ENCODE data around the gene DNAH12. TPM values are rescaled to one million over a fixed set of nuclear protein-coding genes. Genes with fewer than 3 reads are reported as not detected.

DNAH12 gene
- total and polyA plus RNA-seq, 2 experiments from 2014 or later, result not detected

DNA sequence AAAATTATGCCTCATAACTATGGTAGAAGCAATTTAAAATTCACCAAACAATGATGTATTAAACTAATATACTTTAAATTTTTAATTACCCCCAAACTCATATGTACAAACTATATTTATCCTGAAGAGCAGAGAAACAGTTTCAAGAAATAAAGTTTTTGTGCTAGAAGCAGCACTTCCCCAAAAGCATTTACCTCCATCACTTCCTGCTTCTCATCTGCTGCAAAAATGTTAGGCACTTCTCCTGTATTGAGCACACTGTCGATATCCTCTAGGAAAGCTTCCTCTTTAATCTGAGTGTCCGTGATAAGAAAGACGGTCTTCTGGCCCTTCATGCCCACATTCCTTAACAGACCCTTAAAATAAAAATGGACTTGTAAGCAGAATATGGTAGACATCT is 150.2 kb downstream of the DNAH12 start:
- TF ChIP-seq, protein P1, sequence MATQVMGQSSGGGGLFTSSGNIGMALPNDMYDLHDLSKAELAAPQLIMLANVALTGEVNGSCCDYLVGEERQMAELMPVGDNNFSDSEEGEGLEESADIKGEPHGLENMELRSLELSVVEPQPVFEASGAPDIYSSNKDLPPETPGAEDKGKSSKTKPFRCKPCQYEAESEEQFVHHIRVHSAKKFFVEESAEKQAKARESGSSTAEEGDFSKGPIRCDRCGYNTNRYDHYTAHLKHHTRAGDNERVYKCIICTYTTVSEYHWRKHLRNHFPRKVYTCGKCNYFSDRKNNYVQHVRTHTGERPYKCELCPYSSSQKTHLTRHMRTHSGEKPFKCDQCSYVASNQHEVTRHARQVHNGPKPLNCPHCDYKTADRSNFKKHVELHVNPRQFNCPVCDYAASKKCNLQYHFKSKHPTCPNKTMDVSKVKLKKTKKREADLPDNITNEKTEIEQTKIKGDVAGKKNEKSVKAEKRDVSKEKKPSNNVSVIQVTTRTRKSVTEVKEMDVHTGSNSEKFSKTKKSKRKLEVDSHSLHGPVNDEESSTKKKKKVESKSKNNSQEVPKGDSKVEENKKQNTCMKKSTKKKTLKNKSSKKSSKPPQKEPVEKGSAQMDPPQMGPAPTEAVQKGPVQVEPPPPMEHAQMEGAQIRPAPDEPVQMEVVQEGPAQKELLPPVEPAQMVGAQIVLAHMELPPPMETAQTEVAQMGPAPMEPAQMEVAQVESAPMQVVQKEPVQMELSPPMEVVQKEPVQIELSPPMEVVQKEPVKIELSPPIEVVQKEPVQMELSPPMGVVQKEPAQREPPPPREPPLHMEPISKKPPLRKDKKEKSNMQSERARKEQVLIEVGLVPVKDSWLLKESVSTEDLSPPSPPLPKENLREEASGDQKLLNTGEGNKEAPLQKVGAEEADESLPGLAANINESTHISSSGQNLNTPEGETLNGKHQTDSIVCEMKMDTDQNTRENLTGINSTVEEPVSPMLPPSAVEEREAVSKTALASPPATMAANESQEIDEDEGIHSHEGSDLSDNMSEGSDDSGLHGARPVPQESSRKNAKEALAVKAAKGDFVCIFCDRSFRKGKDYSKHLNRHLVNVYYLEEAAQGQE (IDR thresholded peaks at IDR 0.05; ENCODE audit: unreplicated experiment), result no peak
- TF ChIP-seq ZNF331 (CRISPR knock-in tag; IDR thresholded peaks at IDR 0.05; ENCODE audit: low read depth), result no peak
- TF ChIP-seq, protein P2, sequence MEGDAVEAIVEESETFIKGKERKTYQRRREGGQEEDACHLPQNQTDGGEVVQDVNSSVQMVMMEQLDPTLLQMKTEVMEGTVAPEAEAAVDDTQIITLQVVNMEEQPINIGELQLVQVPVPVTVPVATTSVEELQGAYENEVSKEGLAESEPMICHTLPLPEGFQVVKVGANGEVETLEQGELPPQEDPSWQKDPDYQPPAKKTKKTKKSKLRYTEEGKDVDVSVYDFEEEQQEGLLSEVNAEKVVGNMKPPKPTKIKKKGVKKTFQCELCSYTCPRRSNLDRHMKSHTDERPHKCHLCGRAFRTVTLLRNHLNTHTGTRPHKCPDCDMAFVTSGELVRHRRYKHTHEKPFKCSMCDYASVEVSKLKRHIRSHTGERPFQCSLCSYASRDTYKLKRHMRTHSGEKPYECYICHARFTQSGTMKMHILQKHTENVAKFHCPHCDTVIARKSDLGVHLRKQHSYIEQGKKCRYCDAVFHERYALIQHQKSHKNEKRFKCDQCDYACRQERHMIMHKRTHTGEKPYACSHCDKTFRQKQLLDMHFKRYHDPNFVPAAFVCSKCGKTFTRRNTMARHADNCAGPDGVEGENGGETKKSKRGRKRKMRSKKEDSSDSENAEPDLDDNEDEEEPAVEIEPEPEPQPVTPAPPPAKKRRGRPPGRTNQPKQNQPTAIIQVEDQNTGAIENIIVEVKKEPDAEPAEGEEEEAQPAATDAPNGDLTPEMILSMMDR (conservative IDR thresholded peaks at IDR 0.05; ENCODE audit: low read depth in 2 of 2), result no peak
- no peak for TF ChIP-seq POLR2AphosphoS5 (IDR thresholded peaks at IDR 0.05; ENCODE audit: low read depth)
- TF ChIP-seq STAT1 (IDR thresholded peaks at IDR 0.05; ENCODE audit: unreplicated experiment), result no peak
- no peak for TF ChIP-seq NANOG (IDR thresholded peaks at IDR 0.05; ENCODE audit: borderline replicate concordance)
- TF ChIP-seq, protein P3, sequence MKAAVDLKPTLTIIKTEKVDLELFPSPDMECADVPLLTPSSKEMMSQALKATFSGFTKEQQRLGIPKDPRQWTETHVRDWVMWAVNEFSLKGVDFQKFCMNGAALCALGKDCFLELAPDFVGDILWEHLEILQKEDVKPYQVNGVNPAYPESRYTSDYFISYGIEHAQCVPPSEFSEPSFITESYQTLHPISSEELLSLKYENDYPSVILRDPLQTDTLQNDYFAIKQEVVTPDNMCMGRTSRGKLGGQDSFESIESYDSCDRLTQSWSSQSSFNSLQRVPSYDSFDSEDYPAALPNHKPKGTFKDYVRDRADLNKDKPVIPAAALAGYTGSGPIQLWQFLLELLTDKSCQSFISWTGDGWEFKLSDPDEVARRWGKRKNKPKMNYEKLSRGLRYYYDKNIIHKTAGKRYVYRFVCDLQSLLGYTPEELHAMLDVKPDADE (IDR thresholded peaks at IDR 0.05), result no peak
- no peak for TF ChIP-seq ZNF114 (CRISPR knock-in tag; IDR thresholded peaks at IDR 0.05)
- TF ChIP-seq, protein P4, sequence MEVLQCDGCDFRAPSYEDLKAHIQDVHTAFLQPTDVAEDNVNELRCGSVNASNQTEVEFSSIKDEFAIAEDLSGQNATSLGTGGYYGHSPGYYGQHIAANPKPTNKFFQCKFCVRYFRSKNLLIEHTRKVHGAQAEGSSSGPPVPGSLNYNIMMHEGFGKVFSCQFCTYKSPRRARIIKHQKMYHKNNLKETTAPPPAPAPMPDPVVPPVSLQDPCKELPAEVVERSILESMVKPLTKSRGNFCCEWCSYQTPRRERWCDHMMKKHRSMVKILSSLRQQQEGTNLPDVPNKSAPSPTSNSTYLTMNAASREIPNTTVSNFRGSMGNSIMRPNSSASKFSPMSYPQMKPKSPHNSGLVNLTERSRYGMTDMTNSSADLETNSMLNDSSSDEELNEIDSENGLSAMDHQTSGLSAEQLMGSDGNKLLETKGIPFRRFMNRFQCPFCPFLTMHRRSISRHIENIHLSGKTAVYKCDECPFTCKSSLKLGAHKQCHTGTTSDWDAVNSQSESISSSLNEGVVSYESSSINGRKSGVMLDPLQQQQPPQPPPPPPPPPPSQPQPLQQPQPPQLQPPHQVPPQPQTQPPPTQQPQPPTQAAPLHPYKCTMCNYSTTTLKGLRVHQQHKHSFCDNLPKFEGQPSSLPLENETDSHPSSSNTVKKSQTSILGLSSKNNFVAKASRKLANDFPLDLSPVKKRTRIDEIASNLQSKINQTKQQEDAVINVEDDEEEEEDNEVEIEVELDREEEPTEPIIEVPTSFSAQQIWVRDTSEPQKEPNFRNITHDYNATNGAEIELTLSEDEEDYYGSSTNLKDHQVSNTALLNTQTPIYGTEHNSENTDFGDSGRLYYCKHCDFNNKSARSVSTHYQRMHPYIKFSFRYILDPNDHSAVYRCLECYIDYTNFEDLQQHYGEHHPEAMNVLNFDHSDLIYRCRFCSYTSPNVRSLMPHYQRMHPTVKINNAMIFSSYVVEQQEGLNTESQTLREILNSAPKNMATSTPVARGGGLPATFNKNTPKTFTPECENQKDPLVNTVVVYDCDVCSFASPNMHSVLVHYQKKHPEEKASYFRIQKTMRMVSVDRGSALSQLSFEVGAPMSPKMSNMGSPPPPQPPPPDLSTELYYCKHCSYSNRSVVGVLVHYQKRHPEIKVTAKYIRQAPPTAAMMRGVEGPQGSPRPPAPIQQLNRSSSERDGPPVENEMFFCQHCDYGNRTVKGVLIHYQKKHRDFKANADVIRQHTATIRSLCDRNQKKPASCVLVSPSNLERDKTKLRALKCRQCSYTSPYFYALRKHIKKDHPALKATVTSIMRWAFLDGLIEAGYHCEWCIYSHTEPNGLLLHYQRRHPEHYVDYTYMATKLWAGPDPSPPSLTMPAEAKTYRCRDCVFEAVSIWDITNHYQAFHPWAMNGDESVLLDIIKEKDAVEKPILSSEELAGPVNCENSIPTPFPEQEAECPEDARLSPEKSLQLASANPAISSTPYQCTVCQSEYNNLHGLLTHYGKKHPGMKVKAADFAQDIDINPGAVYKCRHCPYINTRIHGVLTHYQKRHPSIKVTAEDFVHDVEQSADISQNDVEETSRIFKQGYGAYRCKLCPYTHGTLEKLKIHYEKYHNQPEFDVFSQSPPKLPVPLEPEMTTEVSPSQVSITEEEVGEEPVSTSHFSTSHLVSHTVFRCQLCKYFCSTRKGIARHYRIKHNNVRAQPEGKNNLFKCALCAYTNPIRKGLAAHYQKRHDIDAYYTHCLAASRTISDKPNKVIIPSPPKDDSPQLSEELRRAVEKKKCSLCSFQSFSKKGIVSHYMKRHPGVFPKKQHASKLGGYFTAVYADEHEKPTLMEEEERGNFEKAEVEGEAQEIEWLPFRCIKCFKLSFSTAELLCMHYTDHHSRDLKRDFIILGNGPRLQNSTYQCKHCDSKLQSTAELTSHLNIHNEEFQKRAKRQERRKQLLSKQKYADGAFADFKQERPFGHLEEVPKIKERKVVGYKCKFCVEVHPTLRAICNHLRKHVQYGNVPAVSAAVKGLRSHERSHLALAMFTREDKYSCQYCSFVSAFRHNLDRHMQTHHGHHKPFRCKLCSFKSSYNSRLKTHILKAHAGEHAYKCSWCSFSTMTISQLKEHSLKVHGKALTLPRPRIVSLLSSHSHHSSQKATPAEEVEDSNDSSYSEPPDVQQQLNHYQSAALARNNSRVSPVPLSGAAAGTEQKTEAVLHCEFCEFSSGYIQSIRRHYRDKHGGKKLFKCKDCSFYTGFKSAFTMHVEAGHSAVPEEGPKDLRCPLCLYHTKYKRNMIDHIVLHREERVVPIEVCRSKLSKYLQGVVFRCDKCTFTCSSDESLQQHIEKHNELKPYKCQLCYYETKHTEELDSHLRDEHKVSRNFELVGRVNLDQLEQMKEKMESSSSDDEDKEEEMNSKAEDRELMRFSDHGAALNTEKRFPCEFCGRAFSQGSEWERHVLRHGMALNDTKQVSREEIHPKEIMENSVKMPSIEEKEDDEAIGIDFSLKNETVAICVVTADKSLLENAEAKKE (CRISPR knock-in tag; IDR thresholded peaks at IDR 0.05), result no peak
- TF ChIP-seq JUNB (IDR thresholded peaks at IDR 0.05; ENCODE audit: unreplicated experiment), result no peak
- no peak for TF ChIP-seq EZH2phosphoT487 (IDR thresholded peaks at IDR 0.05; ENCODE audit: unreplicated experiment)
- no peak for TF ChIP-seq EZH2 (IDR thresholded peaks at IDR 0.05; ENCODE audit: low read depth, unreplicated experiment)
- TF ChIP-seq CREB1 (CRISPR knock-in tag; IDR thresholded peaks at IDR 0.05; ENCODE audit: low read depth), result no peak
- Histone ChIP-seq H3F3A (replicated peaks; ENCODE audit: low read depth) (no peaks in the 10 kb centered on the region), H3K4me1 (ENCODE audit: insufficient read depth) (no peaks in the 10 kb centered on the region), H3K9me2 (ENCODE audit: insufficient read depth) (no peaks in the 10 kb centered on the region), H4K20me1 (replicated peaks; ENCODE audit: insufficient read depth) (no peaks in the 10 kb centered on the region), H3K4me2 (no peak overlapping the region), H3K36me3 (ENCODE audit: insufficient read depth) (no peaks in the 10 kb centered on the region), H3K27me3 (ENCODE audit: insufficient read depth) (no peaks in the 10 kb centered on the region), H2AFZ (no peak overlapping the region), H3K27ac (ENCODE audit: low read depth) (no peak overlapping the region), H3K4me3 (no peak overlapping the region), H3K79me2 (replicated peaks; ENCODE audit: insufficient read depth) (no peaks in the 10 kb centered on the region)
- no peaks in the 10 kb centered on the region for H3K9me3 Mint-ChIP-seq
- DNase-seq (ENCODE audit: low spot score) (no peak), ATAC-seq (no peak)
- peaks cover 5% of the 10 kb centered on the region; the same call in 2 of the 3 replicates for H3K4me1 Mint-ChIP-seq
- H3K4me3 Mint-ChIP-seq, result no peak overlapping the region
- no peak overlapping the region for H3K27ac Mint-ChIP-seq
- H3K27me3 Mint-ChIP-seq (ENCODE audit: insufficient read depth, low read depth, poor library complexity), result no peaks in the 10 kb centered on the region
- H3K36me3 Mint-ChIP-seq (ENCODE audit: low read depth), result no peaks in the 10 kb centered on the region

Data from GM23338 (cell line).